M059J (cell line): ENCODE measurements around the gene SH3YL1. TPM values are rescaled to one million over a fixed set of nuclear protein-coding genes. Genes with fewer than 3 reads are reported as not detected.

Experiments used
- DNase-seq: peaks from one replicate; pipeline ENCODE4 v3.0.0-alpha.2; 2012; ENCODE audit warnings: low read depth
- total RNA-seq: library from RNA; depleted of rRNA; stranded (reverse); fragments of >200 nt; shearing (Covaris generic); gene quantifications from 2 replicates; pipeline ENCODE4 v1.2.3, GENCODE V29; 2014

Gene SH3YL1
- total RNA-seq, 1 experiment from 2014 or later: 12.9 TPM

DNA sequence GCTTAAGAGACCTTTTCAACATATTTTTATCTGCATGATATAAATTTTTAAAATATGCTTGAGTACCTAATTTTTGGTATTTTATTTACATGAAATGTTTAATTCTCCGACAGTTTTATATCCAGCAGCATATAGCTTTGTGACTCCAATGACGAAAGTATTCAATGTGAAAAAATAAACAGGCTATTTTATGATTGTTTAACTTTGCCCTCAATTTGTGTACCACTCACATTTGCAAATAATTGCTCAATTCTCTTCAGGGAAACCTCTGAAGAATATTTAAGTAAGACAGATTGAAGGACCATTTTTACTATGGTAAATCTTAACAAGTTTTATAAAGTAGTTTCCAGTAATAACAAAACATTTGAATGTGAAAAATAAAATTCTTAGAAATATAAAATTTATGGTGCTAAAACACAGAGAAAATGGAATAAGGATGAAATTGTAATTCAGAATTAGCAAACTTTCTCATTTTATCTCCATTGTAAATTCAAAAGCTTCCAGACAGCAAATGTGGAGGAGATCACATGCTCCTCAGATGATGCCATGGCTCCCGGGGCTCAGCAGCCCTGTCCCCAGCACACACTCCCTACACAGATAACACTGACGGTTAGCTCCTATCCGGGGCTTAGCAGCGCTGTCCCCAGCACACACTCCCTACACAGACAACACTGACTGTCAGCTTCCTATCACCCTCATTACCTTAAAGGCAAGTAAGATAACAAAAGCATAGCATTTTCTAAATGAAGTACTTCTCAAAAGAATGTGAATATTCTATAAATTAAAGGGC is 39.7 kb downstream of the SH3YL1 start:
- no peak for DNase-seq

GRCh38 chr2:223451-223850 is 40.4 kb downstream of the SH3YL1 start:
- no peak for DNase-seq

- no peak for DNase-seq
These were observed 47.8 kb downstream of the SH3YL1 start for GRCh38 chr2:216068-216467.

DNA sequence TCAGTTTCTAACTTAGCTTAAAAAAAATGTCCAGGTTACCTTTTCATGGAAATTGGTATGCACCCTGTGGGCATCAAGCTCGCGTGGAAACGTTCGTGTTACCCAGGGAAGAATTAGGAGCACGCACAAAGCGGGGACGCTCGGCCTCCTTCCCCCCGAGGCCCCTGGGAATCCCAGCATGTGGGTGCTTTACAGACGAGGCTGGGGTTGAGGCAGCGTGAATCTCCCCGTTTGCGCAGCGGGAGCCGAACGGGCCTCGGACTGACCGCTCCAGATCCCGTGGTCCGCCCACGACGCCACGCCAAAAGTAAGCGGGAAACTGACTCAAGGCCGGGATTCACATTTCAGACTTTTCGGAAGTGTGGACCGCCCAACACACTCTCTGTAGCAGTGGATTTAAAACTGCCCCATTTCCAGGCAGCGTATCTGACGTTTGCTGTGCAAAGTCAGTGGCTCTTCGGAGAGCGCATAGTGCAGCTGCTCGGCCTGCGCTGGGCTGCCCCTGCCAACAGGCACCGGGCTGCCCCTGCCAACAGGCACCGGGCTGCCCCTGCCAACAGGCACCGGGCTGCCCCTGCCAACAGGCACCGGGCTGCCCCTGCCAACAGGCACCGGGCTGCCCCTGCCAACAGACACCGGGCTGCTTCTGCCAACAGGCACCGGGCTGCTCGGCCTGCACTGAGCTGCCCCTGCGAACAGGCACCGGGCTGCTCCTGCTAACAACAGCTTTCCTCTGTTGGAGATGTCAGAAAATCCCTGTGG is 49.7 kb downstream of the SH3YL1 start:
- no peak for DNase-seq

DNA sequence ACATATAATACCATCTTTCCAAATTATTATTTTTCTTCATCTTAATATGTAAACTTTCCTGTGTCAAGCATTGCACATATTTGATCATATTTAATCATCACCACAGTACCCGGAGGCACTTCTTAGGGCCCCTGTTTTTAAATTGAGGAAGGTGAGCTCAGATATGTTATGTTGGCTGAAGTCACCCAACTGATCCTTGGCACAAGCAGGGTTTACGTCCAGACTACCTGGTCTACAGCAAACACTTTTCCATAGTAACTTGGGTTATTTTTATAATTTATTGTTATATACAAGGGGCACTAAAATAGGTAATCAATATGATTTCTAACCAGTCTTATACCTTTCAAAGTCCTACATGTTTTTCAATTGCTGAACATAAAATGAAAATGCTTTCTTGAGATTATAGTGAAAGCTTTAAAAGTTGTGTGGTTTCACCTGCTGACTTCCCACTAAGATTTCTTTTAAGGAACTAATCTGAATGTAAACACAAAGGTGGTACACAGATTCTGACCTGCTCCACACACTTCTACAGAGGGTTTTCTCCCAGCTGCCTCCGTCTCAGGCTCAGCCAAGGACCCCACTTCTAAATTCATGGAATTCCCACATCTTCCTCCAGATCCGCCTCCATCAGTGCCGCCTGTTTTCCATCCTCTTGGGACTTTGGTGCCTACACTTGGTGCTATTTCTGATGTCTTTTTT is 52.2 kb downstream of the SH3YL1 start:
- no peak for DNase-seq

DNA sequence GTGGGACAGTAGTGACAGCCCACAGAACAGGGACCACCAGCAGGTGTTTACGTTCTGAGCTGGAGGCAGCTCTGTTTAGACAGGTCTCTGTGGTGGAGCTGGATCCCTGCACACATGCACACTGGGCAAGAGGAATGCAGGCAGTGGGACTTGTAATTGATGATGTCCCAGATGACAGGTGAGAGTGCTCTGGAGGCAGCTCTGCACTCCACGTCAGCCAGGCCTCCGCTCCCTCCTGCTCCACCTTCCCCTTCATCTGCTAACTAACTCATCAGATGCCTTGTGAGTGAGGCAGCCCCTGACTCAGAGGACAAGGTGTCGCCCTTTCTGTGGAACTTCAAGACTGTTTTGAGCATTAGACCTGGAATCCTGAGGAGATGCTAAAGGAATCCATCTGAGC is 53.2 kb downstream of the SH3YL1 start:
- DNase-seq: peak; percentile 32

DNA sequence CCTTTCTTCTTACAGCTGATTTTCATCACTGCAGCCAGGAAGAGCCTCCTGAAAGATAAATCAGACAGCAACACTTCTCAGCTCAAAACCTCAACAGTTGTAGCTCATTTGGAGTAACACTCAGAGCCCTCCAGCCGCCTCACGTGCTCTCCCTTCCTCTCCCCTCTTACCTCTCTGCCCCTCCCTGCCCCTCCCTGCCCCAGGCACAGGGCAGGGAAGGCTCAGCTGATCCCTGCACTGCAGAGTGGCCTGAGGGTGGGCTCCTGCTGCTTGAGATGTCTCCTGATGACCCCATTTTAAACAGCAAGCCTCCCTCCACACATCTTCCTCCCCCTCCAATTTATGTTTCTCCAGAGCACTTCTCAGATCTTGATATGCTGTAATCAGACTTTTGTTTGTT is 54.4 kb downstream of the SH3YL1 start:
- DNase-seq: no peak

DNA sequence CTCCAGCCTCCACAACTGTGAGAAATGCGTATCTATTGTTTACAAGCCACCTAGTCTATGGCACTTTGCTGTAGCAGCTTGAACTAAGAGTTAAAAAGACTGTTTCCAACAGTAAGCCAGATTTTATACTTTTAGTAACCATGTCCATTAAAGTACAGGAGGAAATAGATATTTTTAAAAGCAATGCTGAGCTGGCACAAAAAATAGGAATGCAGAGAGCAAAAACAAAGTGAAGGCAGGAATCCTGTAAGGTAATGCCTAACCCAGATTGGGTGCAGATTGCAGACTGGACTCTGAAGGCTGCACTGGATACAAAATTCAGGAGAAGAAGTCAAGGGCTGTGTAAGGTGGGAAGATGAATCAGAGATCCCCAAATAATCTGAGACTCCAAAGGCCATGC is 55.5 kb downstream of the SH3YL1 start:
- DNase-seq: no peak

DNA sequence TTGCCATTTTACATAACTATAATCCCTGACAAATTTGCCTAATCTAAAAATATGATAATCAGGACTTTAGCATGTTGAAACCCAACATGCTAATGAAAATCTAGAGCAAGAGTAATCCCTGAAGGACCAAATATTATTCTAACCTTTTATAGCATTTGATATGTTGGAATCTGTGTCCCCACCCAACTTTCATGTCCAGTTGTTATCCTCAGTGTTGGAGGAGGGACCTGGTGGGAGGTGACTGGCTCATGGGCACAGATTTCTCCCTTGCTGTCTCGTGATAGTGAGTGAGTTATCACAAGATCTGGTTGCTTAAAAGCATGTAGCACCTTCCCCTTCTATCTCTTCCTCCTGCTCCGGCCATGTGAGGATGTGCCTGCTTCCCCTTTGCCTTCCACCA is 59.8 kb downstream of the SH3YL1 start:
- no peak for DNase-seq

DNA sequence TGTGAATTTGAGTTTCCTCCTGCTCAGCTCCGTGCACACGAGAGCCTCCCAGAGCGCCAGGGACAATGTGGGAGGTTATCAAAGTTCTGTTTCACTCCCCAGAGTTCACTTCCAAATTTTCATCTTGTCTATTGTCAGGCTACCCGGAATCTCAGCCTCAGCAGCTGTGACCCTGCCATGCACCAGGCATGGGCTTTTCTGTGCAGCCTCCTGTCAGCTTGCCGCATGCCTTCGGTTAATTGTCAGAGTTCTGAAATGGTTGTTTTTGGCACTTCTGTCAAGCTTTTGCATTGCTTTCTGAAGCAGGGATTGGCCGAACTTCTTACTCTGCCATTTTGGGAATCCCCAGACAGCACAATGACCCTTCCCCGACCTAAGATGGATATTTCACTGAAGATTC is 60.4 kb downstream of the SH3YL1 start:
- DNase-seq: no peak

DNA sequence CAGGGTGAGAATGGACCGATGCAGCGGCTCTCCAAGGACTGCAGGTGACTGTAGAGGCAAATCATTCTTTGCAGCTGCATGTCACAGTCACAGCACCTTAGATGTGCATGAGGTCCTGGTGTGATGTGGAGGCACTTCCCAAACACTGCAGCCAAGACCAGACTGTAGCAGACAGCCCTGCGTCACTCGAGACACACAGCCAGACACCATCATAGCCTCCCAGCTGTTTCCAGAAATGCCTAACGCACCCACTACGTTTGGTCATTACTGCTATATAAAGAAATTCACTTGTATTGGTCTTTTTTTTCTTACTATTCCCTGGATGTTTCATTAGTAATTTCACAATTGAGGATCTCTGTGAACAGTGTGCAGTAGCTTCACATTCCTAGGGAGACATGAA is 60.9 kb downstream of the SH3YL1 start:
- no peak for DNase-seq

DNA sequence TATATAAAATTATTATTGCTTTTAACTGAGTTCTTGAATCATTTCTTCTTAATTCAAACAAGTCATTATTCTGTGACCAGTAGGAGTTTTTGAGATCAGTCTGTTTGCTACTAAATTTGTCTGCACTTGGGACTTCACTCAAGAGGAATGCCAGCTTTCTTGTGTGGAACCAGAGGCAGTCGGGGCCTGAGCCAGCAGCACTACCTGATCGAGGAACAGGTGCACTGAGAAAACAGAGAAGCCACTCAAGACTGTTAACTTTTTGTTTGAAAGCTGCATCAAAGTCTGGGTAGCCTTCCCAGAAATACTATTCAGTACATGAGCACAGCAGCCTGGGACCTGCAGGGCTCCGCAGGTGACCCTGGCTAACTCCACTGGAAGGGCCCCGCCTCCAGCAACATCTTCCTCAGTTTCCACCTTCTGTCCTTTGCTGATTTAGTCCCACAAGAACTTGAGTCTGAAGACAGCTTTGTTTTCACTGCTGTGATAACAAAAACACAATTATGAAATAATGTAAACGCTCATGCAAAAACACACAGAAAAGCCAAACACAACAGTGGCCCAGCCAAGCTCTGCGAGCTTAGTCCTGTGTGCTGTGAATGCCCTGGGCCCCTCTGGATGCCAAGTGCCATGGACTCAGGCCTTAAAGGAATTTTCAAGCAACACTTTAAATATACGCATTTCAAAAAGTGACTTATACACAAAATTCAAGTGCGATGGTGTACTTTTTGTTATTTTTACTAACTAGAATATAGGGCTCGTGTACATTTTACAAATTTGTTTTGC is 62.0 kb downstream of the SH3YL1 start:
- DNase-seq: no peak

- DNase-seq: no peak
These were observed 64.5 kb downstream of the SH3YL1 start for GRCh38 chr2:199041-199966.

GRCh38 chr2:196406-196805 is 67.4 kb downstream of the SH3YL1 start:
- DNase-seq: no peak

- DNase-seq: no peak
These were observed 67.9 kb downstream of the SH3YL1 start for GRCh38 chr2:195932-196331.

DNA sequence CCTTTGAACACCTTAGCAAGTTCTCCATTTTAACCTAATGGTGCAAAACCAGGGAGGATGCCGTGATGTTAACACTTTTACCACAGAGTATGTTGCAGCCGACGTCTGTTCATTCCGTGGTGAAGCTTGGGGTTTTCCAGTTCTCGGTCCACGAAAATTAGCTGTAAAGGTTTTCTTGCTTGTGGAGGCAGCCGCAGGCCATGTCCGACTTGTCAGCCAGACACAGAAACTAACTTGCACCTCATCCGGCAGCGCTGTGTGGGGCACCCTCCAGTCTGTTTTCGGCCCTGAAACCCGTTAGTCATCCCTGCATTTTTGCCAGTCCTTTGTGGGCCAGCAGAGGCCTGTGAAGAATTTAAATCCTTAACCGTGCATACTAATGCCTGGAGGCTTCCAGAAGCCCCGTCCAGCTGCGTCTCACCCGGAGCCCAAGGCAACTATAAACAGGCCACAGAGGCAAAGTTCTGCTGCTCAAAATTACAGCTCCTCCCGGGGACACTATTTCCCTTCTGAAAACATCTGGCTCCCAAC is 70.6 kb downstream of the SH3YL1 start:
- peak; percentile 87 for DNase-seq

DNA sequence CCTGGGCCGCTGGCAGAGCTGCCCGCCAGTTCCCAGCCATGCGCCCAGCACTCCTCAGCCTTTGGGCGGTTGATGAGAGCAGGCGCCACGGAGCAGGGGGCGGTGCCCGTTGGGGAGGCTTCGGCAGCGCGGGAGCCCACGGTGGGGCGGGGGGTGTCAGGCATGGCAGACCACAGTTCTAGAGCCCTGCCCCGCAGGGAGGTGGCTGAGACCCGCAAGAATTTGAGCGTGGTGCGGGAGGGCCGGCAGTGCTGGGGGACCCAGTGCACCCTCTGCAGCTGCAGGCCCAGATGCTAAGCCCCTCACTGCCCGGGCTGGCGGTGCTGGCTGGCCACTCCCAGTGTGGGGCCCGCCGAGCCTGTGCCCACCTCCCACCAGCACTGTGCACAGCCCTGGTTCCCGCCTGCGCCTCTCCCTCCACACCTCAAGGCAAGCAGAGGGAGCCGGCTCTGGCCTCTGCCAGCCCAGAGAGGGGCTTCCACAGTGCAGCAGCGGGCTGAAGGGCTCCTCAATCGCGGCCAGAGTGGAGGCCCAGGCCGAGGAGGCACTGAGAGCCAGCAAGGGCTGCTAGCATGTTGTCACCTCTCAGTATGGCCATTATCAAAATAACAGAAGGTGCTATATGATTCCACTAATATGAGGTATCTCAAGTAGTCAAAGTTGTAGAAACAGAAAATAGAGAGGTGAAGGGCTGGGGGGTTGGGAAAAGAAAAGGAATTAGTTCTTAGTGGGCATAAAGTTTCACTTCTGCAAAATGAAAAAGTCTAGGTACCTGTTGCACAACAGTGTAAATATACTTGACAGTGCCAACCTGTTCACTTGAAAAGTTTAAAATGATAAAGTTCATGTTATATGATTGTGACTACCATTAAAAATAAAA is 72.3 kb downstream of the SH3YL1 start:
- DNase-seq: no peak

DNA sequence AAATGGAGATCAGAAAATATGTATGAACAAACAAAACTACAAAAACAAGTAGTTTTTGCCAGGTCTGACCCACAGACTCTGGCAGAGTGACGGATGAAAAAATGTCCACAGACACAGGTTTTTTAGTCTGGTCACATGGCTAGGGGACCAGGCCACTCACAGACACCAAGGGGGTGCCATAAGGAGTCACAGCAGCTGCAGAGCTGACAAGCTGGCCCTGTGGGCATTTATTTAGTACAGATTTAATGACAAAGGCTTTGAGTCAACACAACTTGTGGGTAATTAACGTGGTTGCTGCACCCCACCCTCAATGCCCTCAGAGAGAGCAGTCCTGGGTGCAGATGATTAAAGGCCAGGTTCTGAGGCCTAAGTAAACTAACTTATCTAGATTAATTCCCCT is 76.0 kb downstream of the SH3YL1 start:
- no peak for DNase-seq

- peak; percentile 30 for DNase-seq
These were observed 78.6 kb downstream of the SH3YL1 start for GRCh38 chr2:185221-185620.

GRCh38 chr2:184695-185094 is 79.1 kb downstream of the SH3YL1 start:
- DNase-seq: no peak
